Measurements from ENCODE around the gene GTF2H4. TPM values are rescaled to one million over a fixed set of nuclear protein-coding genes. Genes with fewer than 3 reads are reported as not detected.

The GTF2H4 gene
- total and polyA plus RNA-seq, 10 of the 15 experiments (the other 5 are each of a cell fraction or from before 2014, with no cell fraction given), result 1.1 to 43.8 (median 18.9) TPM

DNA sequence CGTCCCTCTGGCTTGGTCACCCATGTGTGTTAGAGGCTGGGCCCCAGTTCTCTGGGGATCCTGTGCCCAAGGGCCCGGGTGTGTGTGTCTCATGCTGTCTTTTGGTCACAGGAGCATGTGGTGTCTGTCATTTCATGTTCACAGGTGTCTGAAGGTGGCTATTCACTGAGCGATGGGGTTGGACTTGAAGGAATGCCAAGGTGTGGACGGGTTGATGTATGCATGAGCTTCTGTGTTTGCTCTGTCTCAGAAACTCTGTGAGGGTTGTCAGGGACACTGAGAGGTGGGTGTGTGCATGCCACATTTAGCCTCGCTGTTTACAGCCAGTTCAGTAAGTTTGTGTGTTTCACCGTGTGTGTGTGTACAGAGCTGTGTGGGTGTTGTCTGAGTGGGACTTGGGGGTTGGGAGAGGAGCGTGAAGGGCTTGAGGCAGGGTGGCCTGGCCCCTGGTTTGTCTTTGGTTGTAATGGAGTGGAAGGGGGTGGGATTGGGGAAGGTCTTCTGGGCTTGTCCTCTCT, 22.5 kb upstream of the GTF2H4 start (continued):
- TF ChIP-seq PKNOX1 (IDR thresholded peaks at IDR 0.05) (no peak), CHD2 (IDR thresholded peaks at IDR 0.05; ENCODE audit: borderline replicate concordance, low read depth, low read length) (no peak), BACH1 (IDR thresholded peaks at IDR 0.05; ENCODE audit: borderline replicate concordance) (no peak), ZNF217 (IDR thresholded peaks at IDR 0.05) (no peak), NBN (IDR thresholded peaks at IDR 0.05) (0 out of 2 replicates have a peak, but pooled peaks have one; percentile 26), MEF2B (IDR thresholded peaks at IDR 0.05; ENCODE audit: partially characterized antibody, poor library complexity, severe bottlenecking) (no peak), CREM (IDR thresholded peaks at IDR 0.05; ENCODE audit: low read depth) (no peak), BCL11A (IDR thresholded peaks at IDR 0.05; ENCODE audit: low read depth, low read length) (no peak), POLR2AphosphoS5 (IDR thresholded peaks at IDR 0.05; ENCODE audit: low read length) (no peak), IRF3 (IDR thresholded peaks at IDR 0.05) (no peak), ZZZ3 (IDR thresholded peaks at IDR 0.05; ENCODE audit: control insufficient read depth, insufficient read length, low read depth) (no peak), YBX1 (IDR thresholded peaks at IDR 0.05) (no peak), SMARCA5 (IDR thresholded peaks at IDR 0.05) (no peak)
- TF ChIP-seq, protein P1, sequence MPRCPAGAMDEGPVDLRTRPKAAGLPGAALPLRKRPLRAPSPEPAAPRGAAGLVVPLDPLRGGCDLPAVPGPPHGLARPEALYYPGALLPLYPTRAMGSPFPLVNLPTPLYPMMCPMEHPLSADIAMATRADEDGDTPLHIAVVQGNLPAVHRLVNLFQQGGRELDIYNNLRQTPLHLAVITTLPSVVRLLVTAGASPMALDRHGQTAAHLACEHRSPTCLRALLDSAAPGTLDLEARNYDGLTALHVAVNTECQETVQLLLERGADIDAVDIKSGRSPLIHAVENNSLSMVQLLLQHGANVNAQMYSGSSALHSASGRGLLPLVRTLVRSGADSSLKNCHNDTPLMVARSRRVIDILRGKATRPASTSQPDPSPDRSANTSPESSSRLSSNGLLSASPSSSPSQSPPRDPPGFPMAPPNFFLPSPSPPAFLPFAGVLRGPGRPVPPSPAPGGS (IDR thresholded peaks at IDR 0.05; ENCODE audit: borderline replicate concordance, insufficient read depth, low read depth, low read length, poor library complexity, severe bottlenecking), result no peak
- TF ChIP-seq, protein P2, sequence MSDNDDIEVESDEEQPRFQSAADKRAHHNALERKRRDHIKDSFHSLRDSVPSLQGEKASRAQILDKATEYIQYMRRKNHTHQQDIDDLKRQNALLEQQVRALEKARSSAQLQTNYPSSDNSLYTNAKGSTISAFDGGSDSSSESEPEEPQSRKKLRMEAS (IDR thresholded peaks at IDR 0.05; ENCODE audit: low read depth, low read length), result no peak
- TF ChIP-seq, protein P3, sequence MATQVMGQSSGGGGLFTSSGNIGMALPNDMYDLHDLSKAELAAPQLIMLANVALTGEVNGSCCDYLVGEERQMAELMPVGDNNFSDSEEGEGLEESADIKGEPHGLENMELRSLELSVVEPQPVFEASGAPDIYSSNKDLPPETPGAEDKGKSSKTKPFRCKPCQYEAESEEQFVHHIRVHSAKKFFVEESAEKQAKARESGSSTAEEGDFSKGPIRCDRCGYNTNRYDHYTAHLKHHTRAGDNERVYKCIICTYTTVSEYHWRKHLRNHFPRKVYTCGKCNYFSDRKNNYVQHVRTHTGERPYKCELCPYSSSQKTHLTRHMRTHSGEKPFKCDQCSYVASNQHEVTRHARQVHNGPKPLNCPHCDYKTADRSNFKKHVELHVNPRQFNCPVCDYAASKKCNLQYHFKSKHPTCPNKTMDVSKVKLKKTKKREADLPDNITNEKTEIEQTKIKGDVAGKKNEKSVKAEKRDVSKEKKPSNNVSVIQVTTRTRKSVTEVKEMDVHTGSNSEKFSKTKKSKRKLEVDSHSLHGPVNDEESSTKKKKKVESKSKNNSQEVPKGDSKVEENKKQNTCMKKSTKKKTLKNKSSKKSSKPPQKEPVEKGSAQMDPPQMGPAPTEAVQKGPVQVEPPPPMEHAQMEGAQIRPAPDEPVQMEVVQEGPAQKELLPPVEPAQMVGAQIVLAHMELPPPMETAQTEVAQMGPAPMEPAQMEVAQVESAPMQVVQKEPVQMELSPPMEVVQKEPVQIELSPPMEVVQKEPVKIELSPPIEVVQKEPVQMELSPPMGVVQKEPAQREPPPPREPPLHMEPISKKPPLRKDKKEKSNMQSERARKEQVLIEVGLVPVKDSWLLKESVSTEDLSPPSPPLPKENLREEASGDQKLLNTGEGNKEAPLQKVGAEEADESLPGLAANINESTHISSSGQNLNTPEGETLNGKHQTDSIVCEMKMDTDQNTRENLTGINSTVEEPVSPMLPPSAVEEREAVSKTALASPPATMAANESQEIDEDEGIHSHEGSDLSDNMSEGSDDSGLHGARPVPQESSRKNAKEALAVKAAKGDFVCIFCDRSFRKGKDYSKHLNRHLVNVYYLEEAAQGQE (IDR thresholded peaks at IDR 0.05; ENCODE audit: low read depth, low read length), result no peak
